Activated CD8-positive, alpha-beta memory T cell treated with anti-CD3 and anti-CD28 coated beads, Interleukin-2, amount 50 U/mL, for 48 hours (primary cell): ENCODE measurements around the gene FNDC3B.

ENCODE experiments used
- DNase-seq: peaks from one replicate; pipeline ENCODE4 v3.0.0-alpha.2; 2020

FNDC3B gene

DNA sequence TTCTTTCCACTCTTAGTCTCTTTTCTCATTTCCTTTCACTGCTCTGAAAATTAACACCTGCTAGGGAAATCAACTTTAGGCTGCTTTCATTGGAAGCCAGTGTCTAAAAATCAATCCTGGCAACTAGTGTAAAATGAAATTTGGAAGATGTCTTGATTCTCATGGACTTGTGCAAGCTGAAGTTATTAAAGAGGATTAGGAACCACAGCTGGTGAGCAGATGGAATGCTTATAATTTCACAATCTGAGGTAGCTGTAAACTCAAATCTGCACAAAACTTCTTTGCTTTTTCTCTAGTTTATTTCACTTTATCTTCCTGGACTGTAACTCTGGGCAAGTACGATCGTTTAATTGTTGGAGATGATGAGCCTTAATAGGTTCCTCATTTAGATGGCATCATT is 233.3 kb downstream of the FNDC3B start:
- no peak for DNase-seq

GRCh38 chr3:172273378-172273777 is 234.0 kb downstream of the FNDC3B start:
- no peak for DNase-seq

GRCh38 chr3:172274906-172275305 is 235.5 kb downstream of the FNDC3B start:
- no peak for DNase-seq

DNA sequence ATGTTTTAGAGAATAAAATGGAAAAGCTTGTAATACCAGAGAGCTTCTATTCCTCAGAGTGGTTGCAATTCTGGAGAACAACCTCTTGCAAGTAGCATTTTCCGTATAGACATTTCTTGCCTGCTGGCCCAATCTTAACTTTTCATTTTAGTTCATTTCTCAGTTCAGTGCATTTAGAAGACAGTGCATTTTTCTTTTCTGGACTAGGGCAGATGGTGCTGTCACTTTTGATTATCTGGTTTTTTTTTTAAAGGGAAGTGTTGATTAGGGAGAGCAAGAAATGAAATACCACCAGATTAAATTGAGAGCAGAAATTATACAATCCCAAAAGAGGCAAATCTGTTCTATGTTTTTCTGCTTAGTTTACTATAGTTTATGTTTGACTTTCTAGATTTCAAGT is 236.2 kb downstream of the FNDC3B start:
- no peak for DNase-seq

DNA sequence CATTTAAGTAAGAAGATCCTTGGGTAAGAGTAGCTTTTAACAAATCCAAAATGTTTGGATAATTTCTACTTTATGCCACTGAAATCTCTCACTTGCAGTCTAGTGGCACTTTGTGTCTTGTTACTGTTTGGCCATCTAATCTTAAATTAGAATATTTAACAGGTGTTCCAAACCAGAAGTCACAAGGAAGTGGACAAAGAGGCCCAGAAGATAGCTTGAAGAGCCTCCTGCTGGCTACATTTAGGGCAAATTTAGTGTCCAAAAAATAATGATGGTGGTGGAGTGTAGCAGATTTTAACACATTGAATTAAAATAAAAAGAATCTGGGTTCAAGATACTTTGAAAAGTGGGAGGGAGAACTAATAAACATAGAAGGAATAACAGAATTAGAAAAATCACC is 236.7 kb downstream of the FNDC3B start:
- DNase-seq, result no peak

GRCh38 chr3:172277151-172277652 is 237.8 kb downstream of the FNDC3B start:
- DNase-seq, result no peak

- no peak for DNase-seq
Measured at GRCh38 chr3:172279191-172279640, 239.8 kb downstream of the FNDC3B start.

GRCh38 chr3:172279974-172280373 is 240.6 kb downstream of the FNDC3B start:
- no peak for DNase-seq

DNA sequence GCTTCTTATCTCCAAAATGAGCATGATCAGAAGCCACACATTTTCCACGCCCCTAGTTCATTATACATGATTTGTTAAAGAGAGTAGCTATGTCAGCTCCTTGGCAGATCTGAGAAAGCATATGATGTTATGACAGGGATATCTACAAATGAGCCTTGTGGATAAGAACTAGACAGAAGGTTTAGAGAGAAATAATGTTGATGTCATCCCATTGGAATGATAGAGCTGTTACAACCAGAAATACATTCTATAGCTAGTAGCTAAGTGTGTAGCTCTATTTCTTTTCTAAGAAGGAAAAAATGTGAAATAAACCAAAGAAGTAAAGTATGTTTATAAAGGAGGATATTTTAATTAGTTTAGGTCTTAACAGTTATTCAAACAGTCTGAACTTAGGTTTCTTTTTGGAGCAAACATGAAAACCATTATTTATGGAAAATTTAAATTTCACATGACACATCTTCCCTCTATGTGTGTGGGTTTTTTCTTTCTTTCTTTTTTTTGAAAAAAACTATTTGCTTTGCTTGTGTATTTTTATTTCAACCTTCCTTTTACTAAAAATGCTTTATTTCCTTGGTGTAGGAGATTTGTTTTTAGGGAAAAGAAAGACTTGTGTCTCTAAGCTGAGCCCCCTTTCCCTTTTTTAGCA is 241.2 kb downstream of the FNDC3B start:
- DNase-seq, result no peak

- no peak for DNase-seq
Measured at GRCh38 chr3:172281884-172282283, 242.5 kb downstream of the FNDC3B start.

GRCh38 chr3:172282850-172283249 is 243.5 kb downstream of the FNDC3B start:
- DNase-seq, result no peak

- DNase-seq, result no peak
Measured at GRCh38 chr3:172283841-172284357, 244.5 kb downstream of the FNDC3B start.

DNA sequence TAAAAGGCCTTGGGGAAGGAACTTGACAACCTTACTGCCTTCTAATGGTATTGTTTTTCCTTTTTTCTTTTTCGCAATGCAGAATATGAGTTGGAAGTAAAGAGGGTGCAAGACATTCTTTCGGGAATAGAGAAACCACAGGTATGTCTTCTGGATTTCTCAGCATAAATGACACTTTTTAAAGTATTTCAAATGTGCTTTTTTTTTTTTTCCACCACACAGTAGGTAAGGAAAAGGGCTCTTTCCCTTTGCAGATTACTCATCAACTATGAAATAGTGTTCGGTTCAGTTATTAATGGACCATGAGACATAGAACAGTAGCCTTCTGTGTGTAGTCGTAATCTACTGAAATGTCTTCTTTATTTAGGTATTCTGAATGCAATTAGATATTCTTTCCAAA is 246.5 kb downstream of the FNDC3B start:
- DNase-seq, result no peak

DNA sequence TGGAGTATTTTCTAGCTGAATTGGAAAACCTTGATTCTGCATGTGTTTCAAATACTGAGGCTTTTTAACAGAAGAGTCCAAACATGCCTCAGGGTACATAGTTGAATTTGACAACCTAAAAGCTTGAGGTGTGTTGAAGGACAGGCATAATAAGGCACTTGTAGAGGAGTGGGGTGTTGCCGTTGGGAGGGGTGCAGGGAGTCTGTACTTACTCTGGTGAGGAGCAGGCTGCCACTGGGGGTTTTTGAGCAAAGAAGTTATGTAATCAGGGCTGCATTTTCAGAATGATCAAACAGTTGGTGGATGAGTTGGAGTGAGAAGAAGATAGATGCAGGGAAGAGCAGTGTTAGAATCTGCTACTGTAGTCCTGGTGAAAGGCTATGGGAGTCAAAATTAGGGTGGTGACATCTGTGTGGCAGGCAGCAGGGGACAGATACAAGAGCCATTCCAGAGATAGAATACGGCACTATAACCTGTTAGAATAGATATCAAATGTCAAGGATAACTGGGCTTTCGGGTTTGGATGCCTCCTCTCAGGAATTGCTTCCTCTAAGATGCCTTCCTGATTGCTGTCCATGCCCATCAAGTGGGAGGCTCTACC is 247.3 kb downstream of the FNDC3B start:
- DNase-seq, result no peak

DNA sequence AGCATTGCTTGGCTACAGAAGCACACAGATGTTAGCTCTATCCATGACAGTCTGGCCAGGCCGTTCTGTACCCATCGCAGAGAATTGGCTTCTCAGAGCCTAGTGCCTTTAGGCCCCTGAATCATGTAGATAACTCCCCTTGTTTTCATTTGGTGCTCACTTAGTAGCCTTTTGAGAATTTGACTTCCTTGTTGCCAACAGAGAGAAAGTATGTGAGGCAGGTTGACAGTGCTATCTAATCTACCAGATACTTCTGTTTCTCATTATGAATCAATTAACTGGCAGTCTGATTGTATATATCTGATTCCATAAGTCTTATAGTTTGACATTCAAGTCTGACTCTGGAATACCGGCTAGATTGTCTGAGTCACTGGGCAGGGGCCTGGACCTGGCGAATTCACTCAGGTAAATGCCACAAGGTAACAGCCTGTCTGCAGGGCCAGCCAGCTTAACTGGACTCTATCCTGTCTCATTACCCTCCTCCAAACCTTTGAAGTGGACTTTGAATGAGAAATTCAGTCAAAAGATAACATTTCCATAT is 248.6 kb downstream of the FNDC3B start:
- DNase-seq, result no peak

GRCh38 chr3:172288651-172289050 is 249.3 kb downstream of the FNDC3B start:
- DNase-seq, result no peak

GRCh38 chr3:172289583-172289982 is 250.2 kb downstream of the FNDC3B start:
- DNase-seq, result no peak

DNA sequence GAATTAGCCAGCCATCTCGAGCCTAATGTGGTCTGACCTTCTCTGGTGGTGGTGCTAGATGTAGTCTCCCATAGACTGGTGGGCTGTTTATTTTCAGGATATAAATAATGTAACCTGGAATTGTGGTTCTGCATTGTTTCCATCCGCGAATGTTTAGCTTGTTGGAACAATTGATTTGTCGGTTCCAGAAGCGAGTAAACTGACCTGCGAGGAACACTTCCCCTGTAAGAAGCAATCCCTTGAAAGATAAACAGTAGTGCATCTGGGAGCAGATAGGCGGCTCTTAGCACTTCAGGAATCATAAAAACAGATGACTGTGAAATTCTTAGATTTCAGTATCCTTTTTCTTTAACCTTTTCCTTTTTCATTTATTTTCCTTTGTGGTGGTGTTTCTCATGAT is 251.1 kb downstream of the FNDC3B start:
- no peak for DNase-seq

DNA sequence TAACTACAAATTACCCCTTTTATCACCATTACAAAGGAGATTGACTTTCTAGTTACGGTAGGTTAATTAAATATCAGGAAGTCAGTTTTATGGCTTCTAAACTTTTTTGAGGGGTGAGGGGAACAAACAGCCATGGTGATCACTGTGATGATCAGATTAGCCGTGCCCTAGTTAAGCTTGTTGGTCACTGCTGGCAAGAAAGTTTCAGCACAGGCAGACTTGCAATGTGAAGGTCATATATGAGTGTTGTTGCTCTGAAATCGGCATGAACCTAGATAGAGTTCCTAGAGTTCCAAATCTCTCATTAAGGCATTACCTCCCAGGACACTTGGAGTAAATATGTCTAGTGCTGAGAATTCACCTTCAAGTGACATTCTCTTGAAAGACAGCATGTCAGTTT is 252.3 kb downstream of the FNDC3B start:
- DNase-seq, result no peak

DNA sequence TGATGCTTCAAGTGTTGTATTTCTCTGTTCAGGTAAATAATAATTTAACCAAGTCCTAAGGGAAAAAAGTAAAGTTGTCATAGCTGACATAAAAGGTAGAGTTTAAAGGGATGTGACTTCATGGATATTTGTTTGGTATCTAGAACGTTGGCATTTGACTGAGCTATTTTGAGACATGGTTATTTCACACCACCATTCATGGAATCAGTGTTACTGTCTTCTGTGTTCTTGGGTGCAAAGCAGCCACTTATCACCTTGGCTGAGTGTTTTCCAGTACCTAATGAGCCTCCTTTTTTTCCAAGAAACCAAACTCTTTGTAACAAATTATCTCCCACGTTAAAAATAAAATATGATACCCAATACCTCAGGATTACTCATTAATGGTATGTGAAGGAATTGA is 253.0 kb downstream of the FNDC3B start:
- no peak for DNase-seq

GRCh38 chr3:172293093-172293492 is 253.7 kb downstream of the FNDC3B start:
- DNase-seq, result no peak

DNA sequence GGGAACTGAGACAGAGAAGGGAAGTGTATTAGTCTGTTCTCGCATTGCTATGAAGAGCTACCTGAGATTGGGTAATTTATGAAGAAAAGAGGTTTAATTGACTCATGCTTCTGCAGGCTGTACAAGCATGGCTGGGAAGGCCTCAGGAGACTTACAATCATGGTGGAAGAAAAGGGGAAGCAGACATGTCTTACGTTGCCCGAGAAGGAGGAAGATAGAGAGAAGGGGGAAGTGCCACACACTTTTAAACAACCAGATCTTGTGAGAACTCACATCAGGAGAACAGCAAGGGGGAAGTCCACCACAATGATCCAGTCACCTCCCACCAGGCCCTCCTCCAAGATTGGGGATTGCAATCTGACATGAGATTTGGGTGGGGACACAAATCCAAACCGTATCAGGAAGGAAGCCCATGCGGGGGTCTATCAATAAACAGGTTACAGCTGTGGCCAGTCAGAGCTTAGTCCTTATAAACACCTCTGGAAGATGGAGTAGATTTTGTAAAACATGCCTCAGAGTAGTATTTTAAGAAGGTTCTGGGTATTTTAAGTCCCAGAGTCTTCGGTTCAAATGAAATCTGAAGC is 254.9 kb downstream of the FNDC3B start:
- DNase-seq, result no peak

GRCh38 chr3:172296248-172296974 is 257.0 kb downstream of the FNDC3B start:
- no peak for DNase-seq
